A549 (cell line): ENCODE measurements around the gene RNF207. TPM values are rescaled to one million over a fixed set of nuclear protein-coding genes. Genes with fewer than 3 reads are reported as not detected.

Experiments
- ATAC-seq, 2 experiments: fragments of 200-7000 bp in 1 of 2; fragments of >200 bp in 1 of 2; cut with Nextera tagmentation in 1 of 2; cut with Tn5 transposase in 1 of 2; 3 replicates each; pipeline versions ENCODE4 v1.8.0 to v1.9.1; 2018 to 2020; ENCODE audit warnings: mild to moderate bottlenecking in 1 of 2, moderate library complexity in 1 of 2
- CTCF ChIA-PET: fragments of 300-600 bp; sonication (Branson Sonifier 250); formaldehyde crosslinking; extraction: SDS; loops from one replicate; lab custom pipeline; 2021; ENCODE audit warnings: antibody characterized with exemption, inconsistent platforms; lab: Yijun Ruan, JAX
- POLR2A ChIA-PET: fragments of 350-600 bp; formaldehyde crosslinking; extraction: SDS; loops from one replicate; lab custom pipeline; 2021; ENCODE audit warnings: antibody characterized with exemption, inconsistent platforms; lab: Yijun Ruan, JAX
- DNase-seq, 2 experiments: peaks; one replicate each; pipeline versions ENCODE4 v3.0.0 to v3.0.0-alpha.2; 2011 to 2016; ENCODE audit warnings: low read depth in 1 of 2, low spot score in 1 of 2
- FAIRE-seq: peaks from 2 replicates; lab custom pipeline; 2011; peaks lifted over from hg19 to GRCh38; lab: Jason Lieb, UNC
- H3K27ac ChIP-seq, 2 experiments: fragments of >200 bp; sonication (Bioruptor Twin); formaldehyde crosslinking; 3 replicates each; pipeline ENCODE4 v1.5.1; 2016 to 2017
- H3K4me1 ChIP-seq: fragments of >200 bp; sonication (Bioruptor Twin); formaldehyde crosslinking; 3 replicates; pipeline ENCODE4 v1.6.1; 2016
- H3K4me2 ChIP-seq: fragments of >200 bp; sonication (Bioruptor Twin); formaldehyde crosslinking; 3 replicates; pipeline ENCODE4 v1.6.1; 2016
- H3K4me3 ChIP-seq: fragments of >200 bp; sonication (Bioruptor Twin); formaldehyde crosslinking; 3 replicates; pipeline ENCODE4 v1.5.1; 2016
- H3K9me3 ChIP-seq: fragments of >200 bp; sonication (Bioruptor Twin); formaldehyde crosslinking; 3 replicates; pipeline ENCODE4 v1.6.1; 2016
- ATOH8 ChIP-seq: fragments of 250-450 bp; sonication (Bioruptor Pico); IDR thresholded peaks from 2 replicates; pipeline ENCODE4 v1.5.0; 2020; ENCODE audit warnings: low read depth, mild to moderate bottlenecking, moderate library complexity
- CBX8 ChIP-seq: fragments of 200-600 bp; sonication (generic); IDR thresholded peaks from 2 replicates; pipeline ENCODE4 v1.6.1; 2016
- CEBPB ChIP-seq, 2 experiments: fragments of >200 bp in 1 of 2; sonication (Bioruptor Twin) in 1 of 2; formaldehyde crosslinking in 1 of 2; IDR thresholded peaks; 2 replicates each; pipeline ENCODE4 v1.6.1; 2012 to 2016
- E2F6 ChIP-seq: IDR thresholded peaks from 2 replicates; pipeline ENCODE4 v1.6.1; 2012; ENCODE audit warnings: low read depth, borderline replicate concordance
- EHF ChIP-seq: fragments of 250-450 bp; sonication (Bioruptor Pico); IDR thresholded peaks from 2 replicates; pipeline ENCODE4 v1.5.0; 2020; ENCODE audit warnings: mild to moderate bottlenecking
- EHMT2 ChIP-seq: fragments of 200-600 bp; sonication (generic); IDR thresholded peaks from 2 replicates; pipeline ENCODE4 v1.6.1; 2016; ENCODE audit warnings: antibody characterized with exemption, low read depth, mild to moderate bottlenecking, moderate library complexity
- ESRRA ChIP-seq: fragments of 150-350 bp; IDR thresholded peaks from 2 replicates; pipeline ENCODE4 v1.6.1; 2014; ENCODE audit warnings: mild to moderate bottlenecking, low read length, borderline replicate concordance
- FOSB ChIP-seq: fragments of 250-450 bp; sonication (Bioruptor Pico); IDR thresholded peaks from 2 replicates; pipeline ENCODE4 v1.5.0; 2020; ENCODE audit warnings: mild to moderate bottlenecking, moderate library complexity
- FOSL2 ChIP-seq, 2 experiments: fragments of 450-650 bp in 1 of 2; fragments of >200 bp in 1 of 2; sonication (Bioruptor Twin) in 1 of 2; formaldehyde crosslinking; IDR thresholded peaks; 2 replicates each; pipeline versions ENCODE4 v1.5.0 to v1.6.1; 2016 to 2020; ENCODE audit warnings: mild to moderate bottlenecking in 1 of 2, moderate library complexity in 1 of 2
- GATA3 ChIP-seq: IDR thresholded peaks from 2 replicates; pipeline ENCODE4 v1.6.1; 2012; ENCODE audit warnings: borderline replicate concordance
- HMGXB4 ChIP-seq: fragments of 250-450 bp; sonication (Bioruptor Pico); IDR thresholded peaks from 2 replicates; pipeline ENCODE4 v1.5.0; 2021; ENCODE audit warnings: mild to moderate bottlenecking, moderate library complexity, borderline replicate concordance
- JUN ChIP-seq, 2 experiments: fragments of >200 bp; sonication (Bioruptor Twin); formaldehyde crosslinking; IDR thresholded peaks; 2 replicates in 1 of 2; 3 replicates in 1 of 2; pipeline ENCODE4 v1.6.1; 2016 to 2017
- JUNB ChIP-seq: fragments of >200 bp; sonication (Bioruptor Twin); formaldehyde crosslinking; IDR thresholded peaks from 2 replicates; pipeline ENCODE4 v1.6.1; 2016
- KDM1A ChIP-seq: fragments of 200-600 bp; sonication (generic); IDR thresholded peaks from 2 replicates; pipeline ENCODE4 v1.6.1; 2016; ENCODE audit warnings: low read depth, mild to moderate bottlenecking
- MAFK ChIP-seq: fragments of 450-650 bp; IDR thresholded peaks from 2 replicates; pipeline ENCODE4 v1.6.1; 2014; ENCODE audit not compliant: partially characterized antibody
- MAX ChIP-seq: IDR thresholded peaks from 2 replicates; pipeline ENCODE4 v1.6.1; 2012
- RAD21 ChIP-seq, 2 experiments: fragments of >200 bp in 1 of 2; sonication (Bioruptor Twin) in 1 of 2; formaldehyde crosslinking in 1 of 2; IDR thresholded peaks in 1 of 2; conservative IDR thresholded peaks in 1 of 2; 2 replicates in 1 of 2; 3 replicates in 1 of 2; pipeline ENCODE4 v1.6.1; 2012 to 2018; ENCODE audit warnings: inconsistent platforms in 1 of 2
- REST ChIP-seq: fragments of 200-600 bp; sonication (generic); IDR thresholded peaks from 2 replicates; pipeline ENCODE4 v1.6.1; 2016; ENCODE audit warnings: antibody characterized with exemption, mild to moderate bottlenecking, moderate library complexity
- RNF2 ChIP-seq: fragments of 200-600 bp; sonication (generic); IDR thresholded peaks from 2 replicates; pipeline ENCODE4 v1.6.1; 2016; ENCODE audit warnings: low read depth, mild to moderate bottlenecking, antibody characterized with exemption, moderate library complexity, borderline replicate concordance
- WGBS: methylation state at CpG from one replicate; pipeline ENCODE4 v1.1.6; 2017; ENCODE audit errors: missing lambda C conversion rate; 5-methylcytosine and 5-hydroxymethylcytosine counted together
- polyA plus RNA-seq, 4 experiments: library from polyadenylated mRNA; depleted of rRNA in 3 of 4; stranded (reverse); fragments of >200 nt; fragmentation: RNase III in 1 of 4; extraction: RNeasy Plus Mini Kit Qiagen cat#74134 plus additional on column Dnase treatment in 1 of 4; gene quantifications; 2 replicates in 3 of 4; 3 replicates in 1 of 4; pipeline ENCODE4 v1.2.3, GENCODE V29; 2011 to 2017

Gene RNF207
- polyA plus RNA-seq, 2 of the 4 experiments (the other 2 are of a cell fraction) = 11.3 to 24.6 TPM

- TF ChIP-seq ATOH8 (CRISPR knock-in tag) = no peak
- no peak for TF ChIP-seq CBX8
- TF ChIP-seq, all 56 proteins: peak for 0
These were observed 39.1 kb upstream of the RNF207 start (continued) for GRCh38 chr1:6166655-6167390.

GRCh38 chr1:6167391-6168303 is 38.3 kb upstream of the RNF207 start:
- ChIA-PET POLR2A (no interaction called here), CTCF (interaction anchor here (0.9 to 1.1 kb wide), 2 partner anchors 21 to 77 kb away, joined by 3 read pairs; no protein-coding TSS in a partner anchor)
- H3K4me2 ChIP-seq = no peak overlapping the region
- WGBS = 70% methylated on average over 33 of the region's 34 CpGs
- H3K9me3 ChIP-seq = no peaks in the 10 kb centered on the region
- no peak overlapping the region for H3K4me3 ChIP-seq
- TF ChIP-seq KDM1A (no peak), REST (no peak), CEBPB (IDR thresholded peaks at IDR 0.05) (no peak), EHF (CRISPR knock-in tag) (no peak)
- no peak overlapping the region for H3K27ac ChIP-seq
- no peaks in the 10 kb centered on the region for H3K4me1 ChIP-seq
- ATAC-seq (no peak), FAIRE-seq (no peak), DNase-seq (no peak)

- H3K4me2 ChIP-seq = no peak overlapping the region
- 77% methylated on average over 10 of the region's 18 CpGs for WGBS
- ChIA-PET CTCF (interaction anchor here (1.2 kb wide), 1 partner anchor 87 kb away, joined by 3 read pairs; no protein-coding TSS in a partner anchor), POLR2A (no interaction called here)
- H3K27ac ChIP-seq = no peak overlapping the region
- DNase-seq = no peak
- H3K4me3 ChIP-seq = no peak overlapping the region
- H3K4me1 ChIP-seq = no peaks in the 10 kb centered on the region
- no peak for FAIRE-seq
- TF ChIP-seq RAD21 (conservative IDR thresholded peaks at IDR 0.05 in 1 of 2, IDR thresholded peaks at IDR 0.05 in 1 of 2) = no peak
- no peak for TF ChIP-seq GATA3
- no peak for TF ChIP-seq MAFK
- TF ChIP-seq CEBPB (IDR thresholded peaks at IDR 0.05) = no peak
- no peak for TF ChIP-seq JUN (IDR thresholded peaks at IDR 0.05)
- no peak for TF ChIP-seq FOSL2 (IDR thresholded peaks at IDR 0.05)
- TF ChIP-seq FOSL2 (CRISPR knock-in tag; IDR thresholded peaks at IDR 0.05) = no peak
- no peak for TF ChIP-seq HMGXB4 (CRISPR knock-in tag)
- no peak for TF ChIP-seq FOSB (CRISPR knock-in tag)
- TF ChIP-seq JUNB = no peak
- no peak for TF ChIP-seq MAX
- TF ChIP-seq ESRRA = no peak
- no peak for TF ChIP-seq EHMT2
- no peak for TF ChIP-seq RNF2
- TF ChIP-seq E2F6 = no peak
- ATAC-seq = no peak
- H3K9me3 ChIP-seq = no peaks in the 10 kb centered on the region
These were observed 36.9 kb upstream of the RNF207 start for GRCh38 chr1:6168947-6169586.
